CD4-positive, alpha-beta T cell (primary cell): ENCODE data around the gene CHCHD4. TPM values are rescaled to one million over a fixed set of nuclear protein-coding genes. Genes with fewer than 3 reads are reported as not detected.

Source experiments
- total RNA-seq, 174 experiments: library from RNA in 2 of 174; stranded (reverse) in 2 of 174; gene quantifications; one replicate each; pipeline ENCODE4 v1.2.3 and lab custom pipeline; 2021 to 2026

Gene CHCHD4
- total RNA-seq, 2 experiments from 2014 or later = 0.50 to 1.1 TPM

Other genes with a start within 250 kb of the CHCHD4 start
- 10 to 100 TPM; 22.4 to 24.7 TPM for gene WNT7A, start 244.8 kb downstream of the CHCHD4 start, total RNA-seq
- gene TMEM43, start 182 bp upstream of the CHCHD4 start, total RNA-seq = 10 to 100 TPM; 24.8 to 27.6 TPM
- 10 to 100 TPM; 59.2 to 65.1 TPM for gene XPC, start 53.7 kb upstream of the CHCHD4 start, total RNA-seq
- gene LSM3, start 53.9 kb upstream of the CHCHD4 start, total RNA-seq = 1 to 10 TPM; 6.5 to 6.9 TPM